GM21737 (cell line): ENCODE measurements around the gene GAD2.

ENCODE experiments used
- ATAC-seq: cut with Tn5 transposase; IDR thresholded peaks from one replicate; pipeline ENCODE4 v1.9.1; 2021; ENCODE audit warnings: mild to moderate bottlenecking, moderate library complexity; ENCODE audit not compliant: unreplicated experiment

GAD2 gene

GRCh38 chr10:26216585-26217395 lies at the start of gene GAD2:
Gene GAD2, plus strand, starts transcription at chr10:26216774. Its CDS starts 36 bp downstream, at chr10:26216810.
- no peak for ATAC-seq

GRCh38 chr10:26169466-26169865 lies 47.1 kb upstream of the GAD2 start:
- no peak for ATAC-seq

DNA sequence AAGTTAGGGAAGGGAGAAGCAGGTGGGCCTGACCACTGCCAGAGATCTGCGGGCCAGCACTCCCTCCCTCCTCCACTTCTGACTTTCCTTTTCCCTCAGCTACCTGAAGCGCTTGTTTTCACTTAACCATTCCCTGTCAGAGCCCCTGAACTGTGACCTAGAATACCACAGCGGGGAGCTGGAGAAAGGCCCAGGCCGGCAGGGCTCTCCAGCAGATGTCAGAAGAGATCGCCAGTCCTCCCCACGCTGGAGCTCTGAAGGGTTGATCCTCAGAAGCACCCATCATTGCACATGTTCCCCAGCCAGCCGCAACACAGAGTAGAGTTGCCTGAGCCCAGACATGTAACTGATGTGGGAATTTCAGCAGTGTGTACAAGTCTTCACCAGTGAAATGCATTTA lies 44.4 kb upstream of the GAD2 start:
- no peak for ATAC-seq

- ATAC-seq = no peak
Observed at GRCh38 chr10:26173837-26174236, 42.7 kb upstream of the GAD2 start.

GRCh38 chr10:26177341-26177740 lies 39.2 kb upstream of the GAD2 start:
- ATAC-seq = no peak

DNA sequence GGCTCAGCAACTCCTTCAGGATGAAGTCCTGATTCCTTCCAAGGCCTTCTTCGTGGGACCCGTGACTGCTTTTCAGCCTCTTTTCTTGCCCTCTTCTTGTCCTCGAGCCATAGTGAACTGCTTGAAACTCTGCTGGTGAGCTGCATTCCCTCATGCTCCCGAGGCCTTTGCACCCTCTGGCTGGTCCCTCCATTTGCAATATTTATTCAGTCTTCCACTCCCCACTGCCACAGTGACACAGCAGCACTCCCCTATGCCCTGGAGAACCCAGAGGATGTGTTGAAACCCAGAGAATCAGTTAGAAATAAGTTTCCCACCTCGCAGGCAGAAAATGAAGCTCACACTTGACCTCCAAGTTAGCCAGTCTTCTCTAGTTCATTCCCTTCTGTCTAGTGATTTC lies 22.3 kb upstream of the GAD2 start:
- no peak for ATAC-seq

DNA sequence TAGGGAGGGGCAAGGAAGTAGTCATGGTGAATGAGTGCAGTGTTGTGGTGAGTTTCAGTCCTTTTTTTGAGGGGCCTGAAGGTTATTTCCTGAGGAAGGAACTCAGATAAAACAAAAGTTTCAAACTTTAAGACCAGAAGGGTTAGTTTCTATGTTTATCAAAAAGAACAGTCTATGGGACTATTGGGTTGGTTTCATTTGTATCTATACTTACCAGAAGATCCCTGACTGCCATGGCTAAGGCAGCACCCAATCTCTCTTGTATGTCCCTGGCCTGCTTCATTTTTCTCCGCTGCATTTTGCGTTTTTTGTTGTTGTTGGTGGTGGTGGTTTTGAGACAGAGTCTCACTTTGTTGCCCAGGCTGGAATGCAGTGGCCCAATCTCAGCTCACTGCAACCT lies 19.3 kb upstream of the GAD2 start:
- ATAC-seq = no peak

GRCh38 chr10:26198119-26198518 lies 18.5 kb upstream of the GAD2 start:
- no peak for ATAC-seq

DNA sequence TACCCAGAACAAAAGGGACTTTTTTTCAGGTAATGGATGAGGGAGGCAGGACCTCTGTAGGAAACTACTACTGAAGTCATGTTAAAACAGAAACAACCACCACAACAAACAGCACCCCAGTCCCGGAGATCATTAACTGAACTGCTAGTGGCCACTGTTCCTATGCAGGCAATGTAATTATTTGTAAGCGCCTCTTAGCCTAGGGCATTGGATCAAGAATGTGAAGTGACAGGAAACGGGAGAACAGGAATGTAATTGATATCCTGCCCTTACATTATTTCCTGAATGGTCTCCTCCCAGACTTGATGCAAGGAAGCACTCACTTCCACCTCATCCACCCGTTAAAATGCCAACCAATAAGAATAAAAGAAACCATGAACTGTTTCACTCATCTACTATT lies 16.7 kb upstream of the GAD2 start:
- ATAC-seq = no peak

DNA sequence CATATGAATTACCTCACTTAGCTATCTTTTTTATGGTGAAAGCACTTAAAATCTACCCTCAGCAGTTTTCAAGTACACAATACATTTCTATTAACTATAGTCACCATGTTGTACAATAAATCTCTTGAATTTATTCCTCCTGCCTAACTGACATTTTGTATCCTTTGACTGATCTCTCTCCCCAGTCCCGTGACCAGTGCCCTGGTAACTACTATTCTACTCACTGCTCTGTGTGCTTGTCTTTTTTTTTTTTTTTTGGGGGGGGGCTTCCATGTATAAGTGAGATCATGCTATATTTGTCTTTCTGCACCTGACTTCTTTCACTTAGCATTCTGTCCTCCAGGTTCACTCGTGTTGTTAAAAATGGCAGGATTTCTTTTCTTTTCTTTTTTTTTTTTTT lies 11.4 kb upstream of the GAD2 start:
- ATAC-seq = no peak

- no peak for ATAC-seq
Observed at GRCh38 chr10:26211781-26212444, 4.7 kb upstream of the GAD2 start.

- ATAC-seq = no peak
Observed at GRCh38 chr10:26212511-26212910, 4.1 kb upstream of the GAD2 start.

GRCh38 chr10:26213157-26213800 lies 3.3 kb upstream of the GAD2 start:
- no peak for ATAC-seq

- no peak for ATAC-seq
Observed at GRCh38 chr10:26214004-26214403, 2.6 kb upstream of the GAD2 start.

- no peak for ATAC-seq
Observed at GRCh38 chr10:26214551-26215395, 1.8 kb upstream of the GAD2 start.

DNA sequence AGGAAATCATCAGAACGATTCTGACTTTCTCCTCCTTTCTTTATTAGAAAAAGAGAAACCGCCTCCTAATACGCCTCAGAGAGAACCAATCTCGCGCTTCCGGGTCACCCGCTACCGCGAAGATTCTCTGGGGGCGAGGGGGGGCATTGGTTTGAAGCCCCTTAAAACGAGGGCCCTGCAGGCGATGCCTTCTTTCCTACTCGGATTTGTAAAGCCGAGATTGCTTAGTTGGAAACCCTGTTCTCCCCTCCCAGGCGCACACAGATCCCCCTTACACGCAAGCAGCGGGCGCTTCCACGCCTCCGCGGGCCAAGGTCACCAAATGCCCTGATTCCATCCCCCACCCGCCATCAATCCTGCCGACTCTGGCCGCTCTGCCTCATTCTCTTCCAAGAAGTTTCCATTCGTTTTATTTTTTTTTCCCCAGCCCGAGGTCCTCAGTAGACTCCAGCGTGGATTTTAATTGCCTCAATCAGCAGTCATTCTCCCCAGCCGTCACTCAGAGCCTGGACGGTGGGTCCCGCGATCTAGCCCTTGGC lies 1.1 kb upstream of the GAD2 start:
- no peak for ATAC-seq

- ATAC-seq = no peak
Observed at GRCh38 chr10:26215935-26216584, 514 bp upstream of the GAD2 start.

DNA sequence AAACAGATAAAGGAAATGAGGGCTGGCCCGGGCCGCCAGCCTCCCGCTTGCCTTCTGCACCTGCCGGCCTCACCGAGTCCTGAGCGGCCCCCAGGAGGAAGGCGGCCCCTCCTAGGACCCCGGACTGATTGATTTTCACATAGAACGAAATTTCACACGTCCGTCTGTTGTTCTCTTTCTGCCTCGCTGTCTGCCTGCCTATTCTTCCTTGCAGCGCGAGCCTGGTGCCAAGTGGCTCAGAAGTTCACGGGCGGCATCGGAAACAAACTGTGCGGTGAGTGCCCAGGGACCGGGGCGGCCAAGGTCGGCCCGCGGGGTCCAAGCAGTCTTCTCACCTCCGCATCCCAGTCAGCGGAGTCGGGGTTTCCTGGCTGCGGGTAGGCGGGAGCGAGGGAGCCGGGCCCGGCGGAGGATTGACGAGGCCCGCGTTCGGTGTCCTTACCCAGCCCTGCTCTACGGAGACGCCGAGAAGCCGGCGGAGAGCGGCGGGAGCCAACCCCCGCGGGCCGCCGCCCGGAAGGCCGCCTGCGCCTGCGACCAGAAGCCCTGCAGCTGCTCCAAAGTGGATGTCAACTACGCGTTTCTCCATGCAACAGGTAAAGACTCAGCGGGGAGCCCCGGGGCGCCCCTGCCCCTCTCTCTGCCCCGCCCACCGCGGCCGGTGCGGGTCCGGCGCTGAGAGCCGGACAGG lies 967 bp downstream of the GAD2 start:
- ATAC-seq = no peak

GRCh38 chr10:26219676-26220075 lies 3.1 kb downstream of the GAD2 start:
- no peak for ATAC-seq

DNA sequence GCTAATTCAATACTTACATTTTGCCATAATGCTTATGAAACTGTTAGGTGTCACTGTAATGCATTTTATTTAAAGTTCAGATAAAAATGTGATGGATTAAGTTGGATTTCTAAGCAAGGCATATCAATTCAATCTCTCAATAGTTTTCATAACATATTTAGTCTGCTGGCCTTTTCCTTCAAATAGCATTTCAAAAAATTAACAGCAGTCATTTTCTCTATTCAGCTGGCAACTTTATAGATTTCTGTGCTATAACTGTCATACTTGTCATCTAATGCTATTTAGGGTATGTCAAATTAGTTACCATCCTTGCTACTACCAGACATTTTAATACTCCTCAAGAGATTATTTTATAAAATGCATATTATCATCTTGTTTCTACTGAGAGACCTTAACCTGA lies 4.3 kb downstream of the GAD2 start:
- ATAC-seq = no peak
